GM13976 (cell line): Measurements from ENCODE around the gene GTF2E1.
"Not testable (repeated sequence)": the region's sequence is repeated elsewhere in the genome, so short reads cannot be mapped to it uniquely, and the experiment has no call there.

Experiments used
- DNase-seq: peaks from one replicate; pipeline ENCODE4 v3.0.0; 2012; ENCODE audit warnings: low spot score
- in situ Hi-C: fragments of 300-500 bp; cut with MboI; formaldehyde crosslinking; loops from one replicate; pipeline ENCODE4 v1.12.0; 2022; ENCODE audit warnings: low sequenced_read_pairs, mixed read lengths, inconsistent platforms; ENCODE audit not compliant: unreplicated experiment
- TF ChIP-seq, protein P1 (sequence below): IDR thresholded peaks from 2 replicates; pipeline ENCODE4 v1.5.1; 2012; ENCODE audit warnings: borderline replicate concordance, mild to moderate bottlenecking; ENCODE audit not compliant: insufficient read depth; ENCODE audit errors: extremely low read depth, missing control alignments, control extremely low read depth

Gene GTF2E1

DNA sequence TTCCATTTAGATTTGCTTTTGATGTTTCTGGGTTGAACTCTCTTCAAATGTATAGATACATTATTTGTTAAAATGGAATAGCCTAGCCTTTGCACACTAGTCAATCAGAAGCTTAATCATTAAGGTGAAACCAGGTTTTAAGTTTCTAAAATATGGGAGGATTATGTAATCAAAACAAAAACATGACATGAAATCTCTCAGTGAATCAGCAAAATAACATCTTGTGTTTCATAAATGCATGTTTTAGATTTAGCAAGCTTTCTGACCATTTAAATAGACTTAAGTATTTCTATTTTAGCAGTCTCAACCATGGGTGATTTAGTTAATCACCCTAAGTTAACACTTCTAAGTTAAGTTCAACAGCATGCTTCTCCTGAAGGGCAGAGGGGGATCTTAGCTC, 11.3 kb downstream of the GTF2E1 start:
- TF ChIP-seq, protein P1, sequence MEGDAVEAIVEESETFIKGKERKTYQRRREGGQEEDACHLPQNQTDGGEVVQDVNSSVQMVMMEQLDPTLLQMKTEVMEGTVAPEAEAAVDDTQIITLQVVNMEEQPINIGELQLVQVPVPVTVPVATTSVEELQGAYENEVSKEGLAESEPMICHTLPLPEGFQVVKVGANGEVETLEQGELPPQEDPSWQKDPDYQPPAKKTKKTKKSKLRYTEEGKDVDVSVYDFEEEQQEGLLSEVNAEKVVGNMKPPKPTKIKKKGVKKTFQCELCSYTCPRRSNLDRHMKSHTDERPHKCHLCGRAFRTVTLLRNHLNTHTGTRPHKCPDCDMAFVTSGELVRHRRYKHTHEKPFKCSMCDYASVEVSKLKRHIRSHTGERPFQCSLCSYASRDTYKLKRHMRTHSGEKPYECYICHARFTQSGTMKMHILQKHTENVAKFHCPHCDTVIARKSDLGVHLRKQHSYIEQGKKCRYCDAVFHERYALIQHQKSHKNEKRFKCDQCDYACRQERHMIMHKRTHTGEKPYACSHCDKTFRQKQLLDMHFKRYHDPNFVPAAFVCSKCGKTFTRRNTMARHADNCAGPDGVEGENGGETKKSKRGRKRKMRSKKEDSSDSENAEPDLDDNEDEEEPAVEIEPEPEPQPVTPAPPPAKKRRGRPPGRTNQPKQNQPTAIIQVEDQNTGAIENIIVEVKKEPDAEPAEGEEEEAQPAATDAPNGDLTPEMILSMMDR = no peak
- DNase-seq = no peak
- in situ Hi-C loops = no loop called here

DNA sequence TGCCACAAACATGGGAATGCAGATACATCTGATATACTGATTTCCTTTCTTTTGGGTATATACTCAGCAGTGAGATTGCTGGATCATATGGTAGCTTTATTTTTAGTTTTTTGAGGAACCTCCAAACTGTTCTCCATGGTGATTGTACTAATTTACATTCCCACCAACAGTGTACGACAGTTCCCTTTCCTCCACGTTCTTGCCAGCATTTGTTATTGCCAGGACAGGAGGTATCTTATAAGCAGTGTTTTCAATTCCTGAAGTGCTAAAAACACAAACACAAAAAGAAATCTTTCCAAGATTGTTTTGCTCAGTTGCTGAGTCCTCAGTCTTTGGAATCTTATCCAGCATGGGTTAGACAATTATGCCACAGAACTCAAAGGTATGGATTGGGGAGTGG, 13.5 kb downstream of the GTF2E1 start:
- DNase-seq = no peak
- in situ Hi-C loops = no loop called here
- TF ChIP-seq, protein P1 = no peak

DNA sequence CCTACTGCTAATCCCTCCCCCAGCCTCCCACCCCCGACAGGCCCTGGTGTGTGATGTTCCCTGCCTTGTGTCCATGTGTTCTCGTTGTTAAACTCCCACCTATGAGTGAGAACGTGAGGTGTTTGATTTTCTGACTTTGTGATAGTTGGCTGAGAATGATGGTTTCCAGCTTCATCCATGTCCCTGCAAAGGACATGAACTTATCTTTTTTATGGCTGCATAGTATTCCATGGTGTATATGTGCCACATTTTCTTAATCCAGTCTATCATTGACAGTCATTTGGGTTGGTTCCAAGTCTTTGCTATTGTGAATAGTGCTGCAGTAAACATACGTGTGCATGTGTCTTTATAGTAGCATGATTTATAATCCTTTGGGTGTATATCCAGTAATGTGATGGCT, 16.0 kb downstream of the GTF2E1 start:
- in situ Hi-C loops, DNase-seq: not testable (repeated sequence)

DNA sequence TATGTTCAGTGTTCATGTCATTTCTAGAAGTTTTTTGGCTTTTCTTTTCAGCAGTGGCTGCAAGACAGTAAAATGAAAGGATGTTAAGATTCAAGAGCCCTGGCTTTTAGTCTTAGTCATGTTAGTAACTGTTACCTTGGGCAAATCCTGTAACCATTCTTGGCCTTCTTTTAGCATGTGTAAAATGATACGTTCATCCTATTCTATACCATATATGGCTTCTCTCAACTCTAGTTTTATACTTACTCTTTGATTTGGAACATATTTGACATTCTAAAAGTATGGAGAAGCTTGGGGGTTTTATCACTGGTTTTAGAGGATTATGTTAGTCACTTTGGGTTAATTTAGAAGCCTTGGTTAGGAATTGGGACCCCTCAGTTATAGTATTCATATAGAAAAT, 20.1 kb downstream of the GTF2E1 start:
- in situ Hi-C loops = no loop called here
- TF ChIP-seq, protein P1 = no peak
- DNase-seq = no peak

DNA sequence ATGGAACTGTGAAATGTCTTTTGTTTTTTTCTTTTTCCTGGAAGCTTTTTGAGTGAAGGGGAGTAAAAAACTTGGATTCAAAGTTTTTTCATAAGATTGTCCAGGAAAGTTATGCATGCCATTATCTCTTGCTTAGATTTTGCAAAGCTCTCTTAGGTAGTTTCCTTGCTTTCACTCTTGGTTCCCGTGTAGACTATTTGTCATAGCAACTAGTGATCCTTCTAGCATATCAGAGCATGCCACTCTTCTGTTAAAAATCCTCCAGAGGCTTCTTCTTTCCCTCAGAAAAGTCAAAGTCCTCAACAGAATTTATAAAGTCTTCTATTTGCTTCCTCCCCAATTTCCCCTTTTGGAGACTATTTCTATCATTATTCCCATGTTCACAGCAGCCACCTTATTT, 21.1 kb downstream of the GTF2E1 start:
- TF ChIP-seq, protein P1 = no peak
- in situ Hi-C loops = no loop called here
- peak; percentile 34 for DNase-seq

DNA sequence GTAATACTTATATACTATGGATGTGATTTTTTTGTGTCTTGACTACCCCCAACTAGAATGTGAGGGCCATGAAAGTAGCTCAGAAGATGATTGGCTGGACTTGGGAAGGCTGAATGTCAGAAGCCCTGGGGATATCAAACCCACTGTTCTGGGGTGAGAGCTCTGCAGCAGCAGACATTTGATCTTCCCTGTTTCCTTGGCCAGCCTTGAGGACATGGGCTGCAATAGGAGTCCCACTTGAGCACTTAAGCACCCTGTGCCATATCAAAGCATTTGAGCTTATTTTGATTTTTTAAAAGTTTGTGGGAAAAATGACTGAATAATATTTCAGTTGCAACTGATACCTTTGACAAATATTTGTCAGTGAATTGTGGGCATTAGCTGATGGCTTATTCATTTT, 21.7 kb downstream of the GTF2E1 start:
- TF ChIP-seq, protein P1 = no peak
- in situ Hi-C loops = no loop called here
- no peak for DNase-seq

DNA sequence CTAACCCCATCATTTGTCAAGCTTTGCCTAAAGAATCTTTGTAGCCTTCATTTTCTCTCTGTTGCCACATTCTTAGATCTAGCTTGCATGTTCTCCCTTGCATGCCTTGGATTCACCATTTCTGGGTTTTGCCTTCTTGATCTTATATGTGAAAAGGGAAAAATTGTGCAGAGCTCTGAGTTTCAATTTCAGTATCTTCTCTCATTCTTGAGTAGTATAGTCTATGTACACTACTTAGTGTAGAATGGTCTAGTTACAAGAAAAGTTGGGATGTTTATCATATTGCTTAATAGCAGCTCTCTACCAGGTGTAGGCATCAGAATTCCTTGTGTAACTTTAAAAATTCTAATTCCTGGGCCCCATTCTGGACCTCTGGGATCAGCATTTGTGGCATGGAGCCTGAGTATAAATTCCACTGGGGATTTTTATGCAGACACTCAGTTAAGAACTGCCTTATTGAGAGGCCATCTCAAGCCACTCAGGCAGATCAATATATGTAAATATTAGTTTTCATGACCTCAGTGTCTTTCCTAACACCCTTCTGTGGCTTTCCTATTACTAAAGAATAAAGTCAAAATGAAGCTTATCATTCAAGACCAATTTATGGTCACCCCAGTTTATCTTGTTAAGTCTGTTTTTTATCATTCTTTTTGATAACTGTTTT, 23.4 kb downstream of the GTF2E1 start:
- TF ChIP-seq, protein P1 = no peak
- in situ Hi-C loops = no loop called here
- no peak for DNase-seq
